NCI-H187 treated with DMSO at 0.1 percent for 48 hours (cell line): Measurements from ENCODE around the gene PPP1R15A.
"Not testable (repeated sequence)": the region's sequence is repeated elsewhere in the genome, so short reads cannot be mapped to it uniquely, and the experiment has no call there.

Experiments used
- DNase-seq: peaks from one replicate; lab custom pipeline; 2025; lab: John Stamatoyannopoulos, UW

PPP1R15A gene

DNA sequence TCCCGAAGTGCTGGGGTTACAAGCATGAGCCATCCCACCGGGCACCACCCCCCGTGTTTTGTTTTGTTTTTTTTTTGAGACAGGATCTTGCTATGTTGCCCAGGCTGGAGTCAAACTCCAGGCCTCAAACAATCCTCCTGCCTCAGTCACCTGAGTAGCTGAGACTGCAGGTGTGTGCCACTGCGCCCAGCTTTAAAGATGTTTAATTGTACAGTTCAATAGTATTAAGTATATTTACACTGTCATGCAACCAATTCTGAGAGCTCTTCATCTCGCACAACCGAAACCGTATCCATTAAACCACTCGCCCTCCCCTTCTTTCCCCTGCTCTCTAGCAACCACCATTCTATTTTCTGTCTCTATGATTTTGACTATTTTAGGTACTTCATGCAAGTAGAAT, 43.5 kb downstream of the PPP1R15A start:
- DNase-seq: peak; percentile 98

- DNase-seq: no peak
These were observed 45.9 kb downstream of the PPP1R15A start for GRCh38 chr19:48918071-48918470.

- DNase-seq: no peak
These were observed 46.6 kb downstream of the PPP1R15A start for GRCh38 chr19:48918801-48919247.

- not testable (repeated sequence) for DNase-seq
These were observed 47.0 kb downstream of the PPP1R15A start for GRCh38 chr19:48919271-48919670.

DNA sequence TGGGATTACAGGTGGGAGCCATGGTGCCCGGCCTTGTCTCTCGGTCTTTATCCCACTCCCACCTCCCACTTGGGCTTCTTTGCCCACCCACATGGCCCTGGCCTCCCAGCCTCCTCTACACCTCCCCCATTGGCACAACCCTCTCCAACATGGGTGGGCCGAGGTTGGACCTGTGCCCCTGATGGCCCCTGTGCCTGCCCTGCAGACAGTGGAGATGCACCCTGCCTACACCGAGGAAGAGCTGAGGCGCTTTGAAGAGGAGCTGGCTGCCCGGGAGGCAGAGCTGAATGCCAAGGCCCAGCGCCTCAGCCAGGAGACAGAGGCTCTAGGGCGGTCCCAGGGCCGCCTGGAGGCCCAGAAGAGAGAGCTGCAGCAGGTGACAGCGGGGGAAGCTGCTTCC, 48.7 kb downstream of the PPP1R15A start:
- no peak for DNase-seq

GRCh38 chr19:48921721-48922500, 49.7 kb downstream of the PPP1R15A start:
- no peak for DNase-seq

- DNase-seq: no peak
These were observed 50.6 kb downstream of the PPP1R15A start for GRCh38 chr19:48922548-48923490.

DNA sequence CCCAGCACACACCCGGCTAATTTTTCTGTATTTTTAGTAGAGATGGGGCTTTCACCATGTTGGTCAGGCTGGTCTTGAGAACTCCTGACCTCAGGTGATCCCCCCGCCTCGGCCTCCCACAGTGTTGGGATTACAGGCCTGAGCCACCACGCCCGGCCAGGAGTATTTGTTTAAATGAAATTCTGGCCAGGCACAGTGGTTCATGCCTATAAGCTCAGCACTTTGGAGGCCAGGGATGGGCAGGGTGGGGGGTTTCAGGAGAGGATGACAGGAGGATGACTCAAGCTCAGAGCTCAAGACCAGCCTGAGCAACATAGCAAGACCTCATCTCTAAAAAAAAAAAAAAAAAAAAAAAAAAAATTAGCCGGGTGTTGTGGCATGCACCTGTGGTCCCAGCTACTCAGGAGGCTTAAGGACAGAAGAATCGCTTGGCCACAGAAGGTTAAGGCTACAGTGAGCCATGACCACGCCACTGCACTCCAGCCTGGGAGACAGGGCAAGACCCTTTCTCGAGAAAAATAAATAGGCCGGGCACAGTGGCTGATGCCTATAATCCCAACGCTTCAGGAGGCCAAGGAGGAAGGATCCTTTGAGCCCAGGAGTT, 53.1 kb downstream of the PPP1R15A start:
- DNase-seq: no peak
